HEK293T (cell line): ENCODE results near the gene PDS5B.

Experiments
- BHLHE40 ChIP-seq: fragments of 450-650 bp; IDR thresholded peaks from 2 replicates; pipeline ENCODE4 v1.6.1; 2016; ENCODE audit warnings: mild to moderate bottlenecking, moderate library complexity, borderline replicate concordance
- CTBP1 ChIP-seq: fragments of 450-650 bp; IDR thresholded peaks from 2 replicates; pipeline ENCODE4 v1.6.1; 2016; ENCODE audit warnings: borderline replicate concordance
- ELF4 ChIP-seq: fragments of 450-650 bp; IDR thresholded peaks from 2 replicates; pipeline ENCODE4 v1.6.1; 2017; ENCODE audit warnings: antibody characterized with exemption
- FOXK2 ChIP-seq: fragments of 450-650 bp; IDR thresholded peaks from 2 replicates; pipeline ENCODE4 v1.6.1; 2016; ENCODE audit warnings: mild to moderate bottlenecking
- HDGF ChIP-seq: fragments of 450-650 bp; IDR thresholded peaks from 2 replicates; pipeline ENCODE4 v1.6.1; 2017; ENCODE audit warnings: antibody characterized with exemption, borderline replicate concordance
- LEF1 ChIP-seq: fragments of 450-650 bp; IDR thresholded peaks from 2 replicates; pipeline ENCODE4 v1.6.1; 2017; ENCODE audit warnings: mild to moderate bottlenecking, borderline replicate concordance
- SP1 ChIP-seq: fragments of 450-650 bp; IDR thresholded peaks from 2 replicates; pipeline ENCODE4 v1.6.1; 2017
- TARDBP ChIP-seq: fragments of 450-650 bp; IDR thresholded peaks from 2 replicates; pipeline ENCODE4 v1.6.1; 2016
- ZNF384 ChIP-seq: fragments of 450-650 bp; IDR thresholded peaks from 2 replicates; pipeline ENCODE4 v1.6.1; 2016

DNA sequence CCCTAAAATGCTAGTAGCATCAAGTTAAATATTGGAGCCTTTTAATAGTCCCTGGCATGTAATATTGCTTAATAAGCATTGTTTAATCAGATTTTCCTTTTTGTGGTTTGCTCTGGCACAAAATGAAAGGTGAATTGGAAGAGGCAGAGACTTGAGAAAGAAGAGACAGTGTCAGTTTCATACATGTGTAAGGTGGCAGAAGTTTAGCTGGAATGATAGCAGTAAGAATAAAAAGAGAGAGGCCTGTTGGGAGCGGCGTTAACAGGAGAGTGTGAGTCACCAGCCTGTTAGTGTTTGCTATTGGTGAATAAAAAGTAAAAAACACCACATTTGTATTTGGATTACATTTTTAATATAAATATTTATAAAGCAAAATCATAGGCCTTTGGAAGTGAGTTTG, 145.3 kb downstream of the PDS5B start:
- TF ChIP-seq CTBP1 (no peak), ELF4 (no peak), TARDBP (no peak), BHLHE40 (no peak), SP1 (no peak), HDGF (no peak), ZNF384 (no peak), FOXK2 (no peak), LEF1 (no peak)
